ENCODE results near the gene SH3RF1.

SH3RF1 gene

DNA sequence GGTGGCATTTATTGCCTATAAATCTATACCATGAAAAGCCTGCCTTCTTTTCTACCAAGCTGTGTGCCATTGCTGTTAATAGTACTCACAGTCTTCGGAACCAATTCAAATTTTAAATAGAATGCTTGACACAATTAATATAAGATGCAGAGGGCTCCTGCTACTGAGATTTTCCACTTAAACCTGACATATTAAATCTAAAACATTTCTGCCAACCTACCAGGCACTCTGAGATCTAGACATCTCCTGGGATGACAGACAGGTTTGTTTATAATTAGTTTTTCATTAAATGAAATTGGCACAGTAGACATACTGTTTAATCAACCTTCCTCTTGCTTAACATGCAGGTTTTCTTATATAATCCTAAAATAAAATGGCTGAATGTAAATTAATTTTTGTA lies 143.4 kb downstream of the SH3RF1 start:
- DNase-seq: no peak

GRCh38 chr4:169124661-169125060 lies 146.1 kb downstream of the SH3RF1 start:
- no peak for DNase-seq

DNA sequence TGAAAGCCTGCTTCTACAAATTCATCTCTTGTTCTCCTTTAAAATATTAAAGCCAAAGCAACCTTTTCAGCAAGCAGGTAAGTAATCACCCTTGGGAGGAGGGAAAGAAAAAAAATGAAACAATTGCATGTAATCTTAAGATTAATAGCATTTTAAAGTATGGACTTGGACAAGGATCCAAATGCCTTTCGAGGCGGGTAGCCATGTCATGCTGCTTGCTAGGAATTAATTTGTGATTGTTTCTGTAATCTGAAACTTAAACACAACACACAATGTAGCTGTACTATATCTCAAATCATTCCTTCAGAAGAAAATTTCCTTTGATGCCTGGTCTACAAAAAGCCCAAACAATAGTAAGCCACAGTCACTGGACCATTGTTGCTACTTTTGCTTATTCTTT lies 148.3 kb downstream of the SH3RF1 start:
- DNase-seq: no peak

DNA sequence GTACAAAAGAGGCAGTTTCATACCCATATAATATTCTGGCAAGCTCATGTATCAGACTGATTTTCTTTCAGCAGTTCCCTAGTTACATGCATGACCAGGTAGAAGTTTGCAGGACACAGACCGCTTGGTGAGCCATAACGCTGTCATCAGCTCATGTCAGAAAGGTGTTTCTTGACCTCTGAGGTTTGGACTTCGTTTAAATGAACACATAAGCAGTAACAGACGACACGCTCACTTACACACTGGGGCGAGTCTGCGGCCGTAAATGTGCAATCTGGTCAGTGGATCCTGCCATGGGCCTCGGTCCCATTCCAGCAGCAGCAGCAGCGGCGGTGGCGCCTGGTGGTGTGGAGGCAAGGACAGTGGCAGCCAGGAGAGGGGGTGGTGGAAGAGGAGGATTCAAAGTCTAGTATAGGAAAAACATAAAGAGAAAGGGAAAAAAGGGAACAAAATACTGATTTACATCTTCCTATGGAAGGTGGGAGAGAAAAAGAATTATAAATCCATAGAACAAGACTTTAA lies 148.8 kb downstream of the SH3RF1 start:
- no peak for DNase-seq

- no peak for DNase-seq
Measured at GRCh38 chr4:169120624-169121023, 150.1 kb downstream of the SH3RF1 start.

DNA sequence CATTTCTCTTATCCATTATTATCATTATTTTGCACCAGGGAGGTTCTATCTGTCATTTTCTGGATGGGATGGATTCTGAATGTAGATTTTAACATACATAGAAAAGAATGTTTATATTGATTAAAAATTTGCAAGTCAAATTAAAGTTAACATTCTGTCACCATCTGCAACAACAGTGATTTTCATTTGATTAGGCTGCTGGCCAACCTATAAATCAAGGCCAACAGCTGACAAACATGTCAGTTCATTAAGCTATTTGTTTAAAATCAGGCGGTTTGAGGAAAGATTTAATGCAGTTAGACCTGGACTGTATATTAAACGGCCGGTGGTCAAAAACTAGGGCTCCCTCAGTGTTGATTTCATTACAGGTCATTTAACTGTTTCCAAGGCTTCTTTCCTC lies 151.2 kb downstream of the SH3RF1 start:
- DNase-seq: no peak

GRCh38 chr4:169117591-169118081 lies 153.1 kb downstream of the SH3RF1 start:
- DNase-seq: no peak

DNA sequence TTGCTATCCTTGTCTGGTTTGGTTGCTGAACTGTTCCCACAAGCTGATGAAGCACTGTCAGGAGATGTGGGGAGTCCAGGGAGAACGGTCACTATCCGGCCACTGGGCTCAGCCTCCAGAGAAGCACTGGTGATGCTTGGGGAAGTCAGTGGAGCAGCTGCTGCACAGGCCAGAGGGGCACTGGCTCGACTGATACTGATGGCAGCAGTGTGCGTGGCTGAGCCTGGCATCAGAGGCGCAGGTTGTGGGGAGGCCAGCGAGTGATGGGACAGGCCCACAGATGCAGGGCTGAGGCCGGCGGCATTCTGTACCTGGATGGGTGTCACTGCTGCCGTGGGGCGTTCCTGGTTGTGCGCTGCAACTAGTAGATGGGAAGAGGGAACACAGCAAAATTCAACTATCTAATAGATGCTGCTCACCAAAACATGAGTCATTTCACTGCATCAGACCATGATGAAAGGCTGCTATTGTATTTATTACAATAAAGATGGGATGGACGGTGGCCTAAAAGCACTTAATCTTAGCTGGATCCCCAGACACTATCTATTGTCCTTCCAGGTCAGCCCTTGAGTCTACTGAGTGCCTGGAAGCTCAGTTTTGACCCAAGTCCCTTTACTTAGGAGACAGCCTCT lies 154.4 kb downstream of the SH3RF1 start:
- DNase-seq: no peak

- DNase-seq: peak; percentile 7
Measured at GRCh38 chr4:169115897-169116254, 154.9 kb downstream of the SH3RF1 start.

GRCh38 chr4:169115144-169115896 lies 155.4 kb downstream of the SH3RF1 start:
- no peak for DNase-seq

GRCh38 chr4:169114341-169114974 lies 156.3 kb downstream of the SH3RF1 start:
- no peak for DNase-seq

GRCh38 chr4:169110633-169111032 lies 160.1 kb downstream of the SH3RF1 start:
- no peak for DNase-seq

DNA sequence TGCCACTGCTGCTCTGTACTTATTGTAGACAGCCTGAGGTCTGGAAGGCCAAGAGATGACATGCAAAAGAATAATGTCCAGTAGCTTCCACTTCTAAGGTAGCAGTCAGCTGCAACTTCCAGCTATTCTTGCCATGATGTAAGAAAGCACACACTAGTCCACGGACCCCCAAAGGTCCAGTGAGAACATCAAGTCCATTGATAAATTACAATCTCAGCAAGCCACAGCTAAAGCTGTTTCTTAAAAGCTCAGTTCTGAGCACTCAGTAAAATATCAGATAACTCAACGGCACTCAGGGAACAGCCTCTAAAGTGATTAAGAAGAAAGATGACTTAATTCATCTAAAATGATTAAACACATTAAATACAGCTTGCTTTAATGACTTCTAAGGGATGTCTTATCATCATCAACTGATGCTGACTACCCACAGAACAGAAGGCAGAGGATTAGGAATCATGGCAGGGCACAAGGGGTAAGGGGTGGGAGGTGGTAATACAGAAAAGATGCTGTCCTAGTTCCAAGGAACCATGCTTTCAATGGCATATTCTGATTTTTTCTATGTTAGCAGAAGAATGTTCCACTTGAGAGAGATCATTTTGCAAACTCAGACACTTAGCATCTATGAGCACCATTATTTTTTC lies 161.6 kb downstream of the SH3RF1 start:
- no peak for DNase-seq

DNA sequence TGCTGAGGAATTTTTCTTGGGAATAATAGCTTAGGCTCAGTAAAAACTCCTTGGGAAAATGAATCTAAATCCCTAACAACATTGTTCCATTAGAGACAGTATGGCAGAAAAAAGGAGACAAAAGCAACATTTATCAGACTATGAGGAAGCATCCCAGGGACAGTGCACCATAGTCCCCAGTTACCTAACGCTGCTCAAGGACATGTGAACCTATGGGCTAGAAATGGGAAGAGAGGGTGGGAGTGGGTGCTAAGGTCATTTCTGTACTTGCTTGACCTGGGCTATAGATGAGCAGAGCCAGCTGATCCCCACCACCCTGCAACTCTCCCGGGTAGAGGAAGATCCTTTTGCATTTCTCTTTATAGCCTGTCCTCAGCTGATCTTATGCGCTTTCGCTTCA lies 162.5 kb downstream of the SH3RF1 start:
- DNase-seq: no peak

- peak; percentile 45 for DNase-seq
Measured at GRCh38 chr4:169107528-169107927, 163.2 kb downstream of the SH3RF1 start.

DNA sequence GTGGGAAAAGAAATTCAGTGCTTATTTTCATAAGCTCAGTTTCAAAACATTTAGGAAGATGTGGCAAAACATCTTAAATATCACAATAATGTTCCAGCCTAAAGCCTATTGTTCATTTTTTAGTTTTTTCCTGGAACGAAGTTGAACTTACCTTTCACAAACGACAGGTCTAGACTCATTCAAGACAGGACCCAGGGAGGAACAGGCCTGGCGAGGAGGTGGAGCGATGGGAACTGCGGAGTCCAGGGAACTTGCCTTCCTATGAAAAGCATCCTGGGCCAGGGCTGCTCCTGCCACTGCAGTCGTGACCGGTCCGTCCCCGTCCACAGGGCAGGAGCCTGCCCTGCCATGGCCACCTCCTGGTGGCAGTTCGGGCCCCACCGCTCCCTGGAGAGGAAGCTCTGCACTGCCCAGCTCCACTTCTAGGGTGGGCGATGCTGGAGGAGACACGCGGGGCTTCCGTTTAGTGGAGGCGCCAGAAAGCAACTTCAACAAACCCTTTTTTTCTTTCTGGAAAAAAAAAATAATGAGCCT lies 164.0 kb downstream of the SH3RF1 start:
- no peak for DNase-seq

DNA sequence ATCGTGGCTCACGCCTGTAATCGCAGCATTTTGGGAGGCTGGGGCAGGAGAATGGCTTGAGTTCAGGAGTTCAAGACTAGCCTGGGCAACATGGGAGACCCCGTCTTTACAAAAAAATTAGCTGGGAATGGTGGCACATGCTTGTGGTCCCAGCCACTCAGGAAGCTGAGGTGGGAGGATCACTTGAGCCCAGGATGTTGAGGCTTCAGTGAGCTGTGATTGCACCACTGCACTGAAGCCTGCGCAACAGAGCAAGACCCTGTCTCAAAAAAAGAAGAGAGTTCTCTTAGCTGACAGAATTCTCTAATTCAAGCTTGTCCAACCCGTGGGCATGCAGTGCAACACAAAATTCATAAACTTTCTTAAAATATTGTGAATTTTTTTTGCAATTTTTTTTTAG lies 165.1 kb downstream of the SH3RF1 start:
- no peak for DNase-seq

GRCh38 chr4:169103966-169104412 lies 166.8 kb downstream of the SH3RF1 start:
- DNase-seq: no peak

GRCh38 chr4:169102026-169102425 lies 168.7 kb downstream of the SH3RF1 start:
- DNase-seq: no peak

- DNase-seq: peak; percentile 79
Measured at GRCh38 chr4:169100670-169101101, 170.1 kb downstream of the SH3RF1 start.

- DNase-seq: no peak
Measured at GRCh38 chr4:169099771-169100180, 171.0 kb downstream of the SH3RF1 start.

- no peak for DNase-seq
Measured at GRCh38 chr4:169098969-169099690, 171.6 kb downstream of the SH3RF1 start.
